Spleen (tissue), 7 donors: Measurements from ENCODE around the gene BTBD10.

Experiments used
- POLR2A ChIP-seq, 3 donors: fragments of 450-650 bp; IDR thresholded peaks; one replicate each; pipeline ENCODE4 v1.5.1; 2017; ENCODE audit warnings: antibody characterized with exemption in 3 of 3, mild to moderate bottlenecking in 1 of 3
- TF ChIP-seq, protein P1 (sequence below), 11 experiments: fragments of 200-600 bp in 7 of 11; fragments of 450-650 bp in 4 of 11; sonication (generic) in 4 of 11; IDR thresholded peaks in 8 of 11; conservative IDR thresholded peaks in 3 of 11; 1 replicate in 7 of 11; 2 replicates in 4 of 11; pipeline versions ENCODE4 v1.4.0 to v1.8.0; 2016 to 2021; ENCODE audit warnings: antibody characterized with exemption in 11 of 11, inconsistent platforms in 4 of 11, mild to moderate bottlenecking in 1 of 11
- donor health status: DM: no; HTN: no; CAD: no; lungs with moderate emphysema.
- donor health status: DM: no; HTN: no; CAD: no.
- donor health status: DM: no; HTN: no; CAD: no.

DNA sequence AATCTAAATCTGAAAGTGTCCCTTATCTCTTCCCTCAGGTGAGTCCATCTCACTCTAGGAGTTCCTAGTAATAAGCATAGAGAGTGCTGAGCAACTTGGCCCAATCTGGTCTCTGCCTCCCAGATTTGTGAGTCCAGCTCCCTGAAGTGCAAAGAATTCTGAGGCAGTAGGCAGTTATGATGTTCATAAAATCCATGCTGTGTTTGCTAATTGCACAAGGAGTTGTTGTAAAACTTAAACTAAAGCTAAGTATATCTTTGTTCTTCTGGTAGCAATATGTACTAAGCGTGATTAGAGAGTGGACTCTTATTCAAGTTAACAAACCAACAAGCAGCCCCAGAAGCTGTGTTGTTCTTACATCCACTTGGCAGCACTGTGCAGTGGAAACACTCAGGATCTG is 40.4 kb upstream of the BTBD10 start:
- TF ChIP-seq, protein P1, sequence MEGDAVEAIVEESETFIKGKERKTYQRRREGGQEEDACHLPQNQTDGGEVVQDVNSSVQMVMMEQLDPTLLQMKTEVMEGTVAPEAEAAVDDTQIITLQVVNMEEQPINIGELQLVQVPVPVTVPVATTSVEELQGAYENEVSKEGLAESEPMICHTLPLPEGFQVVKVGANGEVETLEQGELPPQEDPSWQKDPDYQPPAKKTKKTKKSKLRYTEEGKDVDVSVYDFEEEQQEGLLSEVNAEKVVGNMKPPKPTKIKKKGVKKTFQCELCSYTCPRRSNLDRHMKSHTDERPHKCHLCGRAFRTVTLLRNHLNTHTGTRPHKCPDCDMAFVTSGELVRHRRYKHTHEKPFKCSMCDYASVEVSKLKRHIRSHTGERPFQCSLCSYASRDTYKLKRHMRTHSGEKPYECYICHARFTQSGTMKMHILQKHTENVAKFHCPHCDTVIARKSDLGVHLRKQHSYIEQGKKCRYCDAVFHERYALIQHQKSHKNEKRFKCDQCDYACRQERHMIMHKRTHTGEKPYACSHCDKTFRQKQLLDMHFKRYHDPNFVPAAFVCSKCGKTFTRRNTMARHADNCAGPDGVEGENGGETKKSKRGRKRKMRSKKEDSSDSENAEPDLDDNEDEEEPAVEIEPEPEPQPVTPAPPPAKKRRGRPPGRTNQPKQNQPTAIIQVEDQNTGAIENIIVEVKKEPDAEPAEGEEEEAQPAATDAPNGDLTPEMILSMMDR (IDR thresholded peaks at IDR 0.05 in 8 of 11, conservative IDR thresholded peaks at IDR 0.05 in 3 of 11): no peak
- no peak for TF ChIP-seq POLR2A (IDR thresholded peaks at IDR 0.05)
